Inferior parietal cortex (tissue), 1 donor: ENCODE data around the gene PAK1.
A peak's percentile ranks its signal among the peaks of the same experiment; 100 is the strongest.
"Not testable (repeated sequence)": the region's sequence is repeated elsewhere in the genome, so short reads cannot be mapped to it uniquely, and the experiment has no call there.

Source experiments
- DNase-seq: peaks from one replicate; pipeline ENCODE4 v3.0.0-alpha.2; 2016; ENCODE audit errors: extremely low spot score

The PAK1 gene

DNA sequence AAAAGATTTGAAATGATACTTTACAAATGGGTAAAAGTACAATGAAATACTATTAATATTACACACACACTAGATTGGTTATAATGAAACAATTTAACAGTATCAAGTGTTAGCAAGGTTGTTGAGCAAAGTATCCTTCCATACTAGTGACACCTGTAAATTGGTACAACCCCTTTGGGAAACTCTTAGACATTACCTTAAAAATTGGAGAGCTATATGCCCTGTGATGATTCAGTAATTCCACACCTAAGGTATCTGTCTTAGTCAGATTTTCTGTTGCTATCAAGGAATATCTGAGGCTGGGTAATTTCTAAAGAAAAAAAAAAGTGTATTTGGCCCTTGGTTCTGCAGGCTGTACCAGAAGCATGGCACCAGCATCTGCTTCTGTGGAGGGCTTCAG is 165.1 kb downstream of the PAK1 start:
- DNase-seq = no peak

DNA sequence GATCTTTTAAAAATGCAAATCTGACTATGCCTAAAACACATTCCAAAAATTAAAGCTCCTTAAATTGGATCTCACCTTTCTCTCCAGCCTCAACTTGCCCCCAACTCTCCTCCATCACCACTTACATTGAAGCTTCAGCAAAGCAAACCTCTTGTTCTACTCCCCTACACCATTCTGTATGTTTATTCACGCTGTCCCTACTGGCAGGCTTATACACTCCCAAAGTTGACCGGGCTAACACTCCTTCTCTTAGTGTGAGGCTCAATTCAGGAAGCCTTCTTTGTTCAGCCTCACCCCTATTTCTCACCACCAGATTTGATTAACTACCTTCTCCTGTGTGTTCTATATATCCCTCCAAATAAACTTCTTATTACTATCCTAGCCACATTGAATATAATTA is 170.6 kb downstream of the PAK1 start:
- no peak for DNase-seq

DNA sequence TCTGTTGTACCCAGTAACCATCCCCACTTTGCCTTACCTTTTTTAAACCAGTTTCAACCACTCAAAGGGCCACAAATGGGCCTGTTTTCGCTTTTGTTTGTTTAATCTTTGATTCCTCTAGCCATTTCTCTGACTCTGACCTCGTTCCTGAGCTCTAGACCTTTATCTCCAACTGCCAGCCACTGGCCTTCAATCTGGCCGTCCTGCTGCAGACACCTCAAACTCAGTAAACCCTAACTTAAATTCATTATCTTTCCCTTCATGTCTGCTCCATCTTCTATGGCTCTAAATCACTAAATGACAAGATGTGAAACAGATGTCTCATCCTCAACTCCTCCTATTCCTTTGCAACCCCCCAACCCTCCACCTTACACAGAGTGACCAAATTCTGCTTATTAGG is 171.1 kb downstream of the PAK1 start:
- DNase-seq = no peak

DNA sequence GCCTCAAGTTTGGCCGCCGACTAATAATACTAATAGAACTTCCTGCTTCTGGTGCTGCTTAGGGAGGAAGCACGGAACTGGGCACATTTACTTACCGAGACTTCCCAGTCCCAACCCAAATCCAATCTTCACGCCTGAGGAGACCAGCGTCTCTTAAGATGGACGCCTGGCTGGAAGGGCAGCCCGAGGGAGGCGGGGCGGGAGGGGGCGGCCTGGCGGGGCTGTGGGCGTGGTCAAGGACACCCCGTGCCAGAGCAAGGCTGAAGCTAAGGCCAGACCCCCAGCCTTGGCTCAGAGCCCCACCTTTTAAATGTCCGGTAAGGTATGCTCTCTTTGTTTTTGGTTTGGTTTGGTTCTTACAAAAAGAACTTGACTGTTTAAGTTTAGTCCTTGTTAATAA is 172.4 kb downstream of the PAK1 start, which contains the start of gene GDPD4:
Gene GDPD4, minus strand, starts transcription at position 177 of the 400 bp plus-strand sequence. CDS start 16,549 bp downstream, outside the sequence.
- DNase-seq = no peak

DNA sequence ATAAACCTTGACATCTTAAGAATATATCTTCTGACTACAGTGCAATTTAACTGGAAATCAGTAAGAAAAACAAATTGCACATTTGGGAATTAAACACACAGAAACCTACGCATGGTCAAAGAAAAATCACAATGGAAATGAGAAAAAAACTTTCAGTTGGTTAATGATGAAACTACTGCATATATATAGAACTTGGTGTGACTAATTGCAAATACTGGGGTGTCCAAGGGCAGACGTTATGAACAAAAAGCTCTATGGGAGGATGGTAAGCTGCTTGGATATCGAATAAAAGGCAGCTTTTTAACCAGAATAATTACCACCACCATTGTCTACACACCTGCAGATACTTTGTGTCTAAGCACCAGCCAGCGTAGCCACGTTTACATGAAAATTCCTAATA is 173.2 kb downstream of the PAK1 start:
- no peak for DNase-seq

DNA sequence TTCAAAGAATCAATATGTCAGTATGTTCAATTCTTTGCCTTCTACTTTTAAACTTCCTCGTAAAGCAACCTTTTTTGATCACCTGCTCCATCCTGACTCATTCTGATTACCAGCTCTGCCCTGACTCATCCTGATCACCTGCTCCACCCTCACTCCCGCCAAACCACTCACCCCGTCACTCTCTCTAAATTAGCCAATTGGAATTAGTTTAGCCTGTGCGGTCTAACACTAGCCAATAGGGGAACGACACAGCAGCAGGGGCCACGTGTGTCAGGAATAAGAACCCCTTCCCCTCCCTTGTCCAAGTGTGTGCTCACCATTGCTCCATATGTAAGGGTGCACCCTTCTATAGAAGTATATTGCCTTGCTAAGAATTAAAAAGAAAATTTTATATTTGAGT is 173.9 kb downstream of the PAK1 start:
- DNase-seq = not testable (repeated sequence)

DNA sequence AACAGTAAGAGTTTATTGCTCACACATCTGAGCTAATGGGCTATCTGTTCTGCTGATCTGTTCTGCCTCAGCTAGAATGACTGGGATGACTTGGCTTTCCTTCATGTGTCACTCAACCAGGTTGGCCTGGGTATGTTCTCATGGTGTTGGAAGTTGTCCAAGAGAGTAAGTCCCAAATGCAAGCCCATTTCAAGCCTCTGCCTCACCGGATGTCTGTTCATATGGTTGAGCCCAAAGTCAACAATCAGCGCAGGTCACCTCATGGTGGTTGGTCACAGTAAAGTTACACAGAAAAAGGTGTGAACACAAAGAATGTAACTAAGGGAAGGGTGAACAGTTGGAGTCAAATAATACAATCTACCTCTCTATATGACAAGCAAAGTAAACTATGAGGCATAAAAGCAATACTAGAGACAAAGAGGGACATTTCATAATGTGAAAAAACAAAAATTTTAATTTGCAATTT is 174.3 kb downstream of the PAK1 start:
- no peak for DNase-seq

DNA sequence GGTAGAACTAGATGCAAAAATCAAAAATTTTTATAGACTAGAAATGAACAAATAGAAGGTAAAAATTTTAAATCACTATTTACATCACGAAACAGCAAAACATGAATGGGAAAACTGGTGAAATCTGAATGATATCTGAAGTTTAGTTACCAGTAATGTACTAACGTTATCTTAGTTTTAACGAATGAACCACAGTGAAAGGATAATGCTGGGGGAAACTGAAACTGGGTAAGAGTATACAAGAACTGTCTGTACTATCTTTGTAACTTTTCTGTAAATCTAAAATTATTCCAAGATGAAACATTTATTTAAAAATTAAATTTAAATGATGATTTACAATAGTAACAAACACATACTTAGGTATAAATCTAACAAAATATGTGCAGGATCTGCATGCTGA is 179.9 kb downstream of the PAK1 start:
- DNase-seq = no peak

DNA sequence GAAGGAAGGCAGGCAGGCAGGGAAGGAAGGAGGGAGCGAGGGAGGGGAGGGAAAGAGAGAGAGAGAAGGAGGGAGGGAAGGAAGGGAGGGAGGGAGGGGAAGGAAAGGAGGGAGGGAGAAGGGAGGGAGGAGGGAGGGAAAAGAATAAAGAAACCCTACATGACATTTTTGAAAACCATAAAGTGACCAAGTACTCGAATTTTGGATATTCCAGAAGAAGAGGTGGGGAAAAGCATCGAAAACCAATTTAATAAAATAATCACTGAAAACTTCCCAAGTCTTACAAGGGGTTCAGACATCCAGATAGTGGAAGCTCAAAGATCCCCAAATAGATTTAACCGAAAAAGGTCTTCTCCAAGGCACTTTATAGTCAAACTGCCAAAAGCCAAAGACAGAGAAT is 184.2 kb downstream of the PAK1 start:
- no peak for DNase-seq

DNA sequence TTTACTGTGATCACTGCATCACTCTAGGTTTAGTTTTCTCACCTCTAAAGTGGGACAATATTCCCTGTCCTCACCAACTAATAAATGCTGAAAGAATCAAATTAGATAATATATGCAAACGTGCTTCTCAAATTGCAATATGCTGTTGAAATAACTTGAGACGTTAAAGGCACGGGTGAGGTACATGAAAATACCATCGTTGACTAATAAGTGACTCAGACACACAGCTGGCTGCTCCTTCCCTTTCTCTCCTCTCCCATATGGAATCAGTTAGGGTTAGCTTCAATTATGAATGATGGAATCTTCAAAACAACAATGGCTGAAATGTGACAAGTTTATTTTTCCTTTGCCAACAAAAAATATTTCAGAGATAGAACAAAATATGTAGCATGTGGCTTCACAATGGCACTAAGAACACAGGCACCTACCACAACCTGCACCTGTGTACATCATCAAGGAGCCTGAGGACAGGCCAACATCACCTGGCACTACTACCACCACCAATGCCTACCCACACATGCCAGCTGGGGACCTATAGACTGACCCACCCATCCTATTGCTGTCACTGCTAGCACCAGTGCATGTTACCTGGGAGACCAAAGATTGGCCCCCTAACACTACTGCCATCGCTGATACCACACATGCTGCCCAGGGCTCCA is 186.2 kb downstream of the PAK1 start:
- DNase-seq = no peak

DNA sequence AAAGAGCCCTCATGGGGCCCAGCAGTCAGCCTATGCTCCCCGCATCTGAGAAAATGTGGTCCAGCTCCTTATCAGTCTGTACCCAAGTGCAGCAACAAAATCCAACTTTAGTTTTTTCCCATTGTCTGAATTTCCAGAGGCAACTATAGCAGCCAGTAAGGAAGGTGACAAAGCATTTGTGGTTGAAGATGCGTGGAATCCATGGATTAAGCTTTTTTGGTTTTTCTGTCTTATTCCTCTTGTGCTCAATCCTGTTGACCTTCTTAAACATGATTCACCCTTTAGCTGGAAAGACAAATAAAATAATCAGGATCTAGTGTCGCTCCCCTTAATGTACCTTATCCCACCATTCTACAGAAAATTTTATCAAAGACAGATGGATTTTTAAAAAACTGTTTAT is 186.8 kb downstream of the PAK1 start:
- DNase-seq = no peak

DNA sequence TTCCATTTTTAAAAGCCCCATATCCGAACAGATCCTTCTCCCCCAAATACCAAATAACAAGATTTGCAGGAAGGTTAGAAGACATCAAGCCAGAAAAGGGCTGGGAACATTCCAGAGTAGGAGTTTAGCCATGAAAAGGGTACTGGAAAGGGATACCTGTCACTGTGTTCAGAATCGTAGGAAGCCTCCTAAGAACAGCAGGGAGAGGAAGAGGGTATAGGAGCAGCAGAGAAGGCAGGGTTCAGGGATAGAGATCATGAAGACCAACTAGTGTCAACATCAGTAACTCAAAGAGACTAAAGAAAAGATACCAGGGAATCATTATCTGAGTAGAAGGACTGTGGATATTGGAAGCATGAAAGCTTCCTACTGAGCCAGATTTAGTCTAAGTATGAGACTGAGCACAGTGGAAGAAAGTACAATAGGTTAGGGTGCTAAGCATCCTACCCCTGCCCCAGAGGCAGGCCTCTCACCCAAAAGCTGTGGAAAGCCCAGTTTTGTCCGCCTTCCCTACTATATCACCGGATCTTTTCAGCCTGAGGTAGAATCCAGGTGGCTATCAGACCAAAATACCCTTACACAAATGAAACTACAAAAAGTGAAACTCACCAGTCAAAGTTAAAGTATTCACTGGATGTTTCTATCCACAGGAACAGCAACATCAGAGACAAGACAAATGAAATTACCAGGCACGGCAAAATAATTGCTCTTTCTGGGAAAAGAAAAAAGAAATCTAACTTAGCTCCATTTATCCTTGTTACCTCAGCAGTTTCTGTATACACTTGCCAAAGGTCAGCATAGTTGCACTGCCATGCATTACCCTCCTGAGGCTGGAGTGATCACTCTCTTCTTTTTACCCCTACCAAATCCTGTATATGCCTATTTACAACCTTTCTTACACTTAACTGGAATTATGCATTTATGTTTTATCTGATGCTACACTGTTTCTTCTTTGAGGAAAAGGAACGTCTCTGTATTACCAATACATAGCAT is 189.1 kb downstream of the PAK1 start:
- no peak for DNase-seq

DNA sequence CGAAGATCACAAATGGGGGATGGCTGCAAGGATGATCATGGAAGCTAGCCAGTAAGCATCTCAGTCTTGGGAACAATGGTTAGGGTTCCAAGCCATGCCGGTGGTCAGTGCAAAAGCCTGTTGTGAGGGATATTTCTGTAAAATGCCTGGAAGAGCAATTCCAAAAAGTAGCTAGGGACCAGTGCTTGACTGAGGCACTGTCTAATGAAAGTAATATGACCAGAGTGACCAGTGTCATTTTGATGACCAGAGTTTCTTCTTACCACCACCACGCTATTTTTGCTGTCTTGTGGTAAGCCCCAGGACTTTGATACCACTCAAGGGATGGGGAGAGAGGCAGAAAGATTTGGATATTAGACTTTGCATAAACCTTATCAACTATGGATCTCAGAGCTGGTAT is 190.8 kb downstream of the PAK1 start:
- DNase-seq = no peak

DNA sequence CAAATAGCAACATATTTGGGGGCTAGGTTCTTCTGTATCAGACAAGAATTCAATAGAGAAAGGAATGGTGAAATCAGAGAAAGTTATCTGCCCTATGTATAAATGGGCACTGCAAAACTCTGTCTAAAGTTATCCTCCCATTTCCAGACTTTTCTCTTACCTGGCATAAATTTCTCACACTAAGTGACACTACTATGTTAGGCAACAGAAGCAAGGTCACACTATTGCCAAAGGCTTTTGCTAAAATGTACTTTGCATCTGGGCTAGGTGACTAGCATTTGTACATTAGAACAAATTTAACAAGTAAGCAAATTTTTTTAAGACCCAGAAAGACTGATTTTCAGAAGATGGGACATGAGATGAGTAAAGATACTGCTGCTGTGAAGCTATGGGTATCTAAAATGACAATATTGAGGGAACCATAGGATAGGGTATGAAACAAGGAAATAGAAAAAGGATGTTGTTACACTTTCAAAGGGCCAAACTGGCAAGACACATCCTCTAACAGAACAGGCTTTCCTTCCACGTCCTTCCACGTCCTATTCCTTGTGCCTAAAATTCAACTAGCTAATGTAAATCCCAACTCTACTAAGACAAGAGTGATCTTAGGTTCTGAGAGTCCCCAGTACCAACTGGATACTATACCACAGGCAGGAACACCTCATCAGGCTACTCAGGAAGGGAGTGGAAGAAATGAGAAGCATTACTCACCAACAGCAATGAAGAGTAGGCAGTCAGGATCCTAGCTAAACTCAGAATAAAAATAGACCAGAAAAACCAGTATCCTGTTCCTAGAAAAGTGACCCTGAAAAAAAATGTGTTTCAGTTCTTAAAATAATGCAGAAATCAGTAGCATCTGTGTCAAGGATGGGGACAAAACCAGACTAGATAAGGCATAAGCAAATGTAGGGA is 195.0 kb downstream of the PAK1 start:
- peak; percentile 13 for DNase-seq

DNA sequence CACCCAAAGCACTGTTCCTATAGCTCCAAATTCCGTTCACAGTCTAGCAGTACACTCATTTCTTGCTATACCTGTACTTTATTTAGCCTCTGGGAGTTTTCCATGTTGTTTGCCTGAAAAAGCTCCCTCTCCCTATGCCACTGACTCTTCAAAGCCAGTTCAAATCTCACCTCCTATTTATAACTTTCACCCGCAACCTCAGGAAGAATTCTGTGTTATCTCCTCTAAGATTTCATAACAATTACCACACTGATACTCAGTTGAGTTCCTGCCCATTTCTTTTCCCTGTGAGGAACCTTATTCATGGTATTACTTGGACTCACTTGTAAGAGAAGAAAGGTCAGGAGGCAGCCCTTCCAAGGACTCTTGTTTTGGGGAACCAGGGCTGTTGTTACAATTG is 197.6 kb downstream of the PAK1 start:
- DNase-seq = no peak
